WTC11 (cell line): Measurements from ENCODE around the gene FER. TPM values are rescaled to one million over a fixed set of nuclear protein-coding genes. Genes with fewer than 3 reads are reported as not detected.
A peak's percentile ranks its signal among the peaks of the same experiment; 100 is the strongest.

Experiments
- ATAC-seq: fragments of 200-7000 bp; cut with Tn5 transposase; 2 replicates; pipeline ENCODE4 v1.10.0; 2021; ENCODE audit warnings: mild to moderate bottlenecking, moderate library complexity
- CTCF ChIA-PET: fragments of 300-600 bp; sonication (Branson Sonifier 250); formaldehyde crosslinking; loops from one replicate; lab custom pipeline; 2021; ENCODE audit warnings: antibody characterized with exemption; lab: Charles Lee
- POLR2A ChIA-PET: fragments of 350-600 bp; sonication (Branson Sonifier 250); formaldehyde crosslinking; loops from one replicate; lab custom pipeline; 2021; ENCODE audit warnings: antibody characterized with exemption; lab: Charles Lee
- DNase-seq: peaks from one replicate; pipeline ENCODE4 v3.0.0; 2021; ENCODE audit warnings: low spot score
- H3K27ac Mint-ChIP-seq: 2 replicates; pipeline ENCODE4 v1.8.0; 2021; ENCODE audit warnings: mixed read lengths
- H3K27me3 Mint-ChIP-seq: 2 replicates; pipeline ENCODE4 v1.8.0; 2021; ENCODE audit warnings: low read depth, mild to moderate bottlenecking, moderate library complexity, mixed read lengths
- H3K36me3 Mint-ChIP-seq: 2 replicates; pipeline ENCODE4 v1.8.0; 2021; ENCODE audit warnings: mixed read lengths
- H3K4me1 Mint-ChIP-seq: 2 replicates; pipeline ENCODE4 v1.8.0; 2022; ENCODE audit warnings: mixed read lengths
- H3K4me3 Mint-ChIP-seq: 2 replicates; pipeline ENCODE4 v1.8.0; 2021; ENCODE audit warnings: mild to moderate bottlenecking, moderate library complexity, mixed read lengths
- H3K9me3 Mint-ChIP-seq: 2 replicates; pipeline ENCODE4 v1.8.0; 2021; ENCODE audit warnings: mixed read lengths
- AFF4 ChIP-seq: sonication (generic); formaldehyde crosslinking; IDR thresholded peaks from 2 replicates; pipeline ENCODE4 v1.8.1; 2023; ENCODE audit warnings: mild to moderate bottlenecking, missing genetic modification reagents, borderline replicate concordance
- ATF2 ChIP-seq: sonication (generic); formaldehyde crosslinking; IDR thresholded peaks from 2 replicates; pipeline ENCODE4 v1.8.1; 2022; ENCODE audit warnings: low read depth, missing genetic modification reagents, borderline replicate concordance
- ATF3 ChIP-seq: sonication (generic); formaldehyde crosslinking; conservative IDR thresholded peaks from 2 replicates; pipeline ENCODE4 v1.8.1; 2022; ENCODE audit warnings: mild to moderate bottlenecking, missing genetic modification reagents
- CREM ChIP-seq: sonication (generic); formaldehyde crosslinking; IDR thresholded peaks from 2 replicates; pipeline ENCODE4 v1.8.1; 2022; ENCODE audit warnings: mild to moderate bottlenecking, missing genetic modification reagents, moderate library complexity
- E2F4 ChIP-seq: sonication (generic); formaldehyde crosslinking; IDR thresholded peaks from 2 replicates; pipeline ENCODE4 v1.8.1; 2022; ENCODE audit warnings: low read depth, mild to moderate bottlenecking, moderate library complexity, missing genetic modification reagents, borderline replicate concordance
- ERG ChIP-seq: fragments of 250-450 bp; sonication (Bioruptor Pico); IDR thresholded peaks from 2 replicates; pipeline ENCODE4 v1.8.0; 2021; ENCODE audit warnings: mild to moderate bottlenecking
- FOXK1 ChIP-seq: sonication (generic); formaldehyde crosslinking; IDR thresholded peaks from 2 replicates; pipeline ENCODE4 v1.8.0; 2022; ENCODE audit warnings: mild to moderate bottlenecking, moderate library complexity, missing genetic modification reagents
- FOXP4 ChIP-seq: sonication (generic); formaldehyde crosslinking; IDR thresholded peaks from 2 replicates; pipeline ENCODE4 v1.8.0; 2022; ENCODE audit warnings: mild to moderate bottlenecking, missing genetic modification reagents
- GTF2I ChIP-seq: fragments of 250-450 bp; sonication (Bioruptor Pico); conservative IDR thresholded peaks from 2 replicates; pipeline ENCODE4 v1.4.0; 2021; ENCODE audit warnings: mild to moderate bottlenecking
- IRF1 ChIP-seq: sonication (generic); formaldehyde crosslinking; IDR thresholded peaks from 2 replicates; pipeline ENCODE4 v1.8.0; 2023; ENCODE audit warnings: missing genetic modification reagents
- MLX ChIP-seq: sonication (generic); formaldehyde crosslinking; IDR thresholded peaks from 2 replicates; pipeline ENCODE4 v1.8.1; 2023; ENCODE audit warnings: mild to moderate bottlenecking, missing genetic modification reagents, moderate library complexity
- PRRX2 ChIP-seq: fragments of 250-450 bp; sonication (Bioruptor Pico); IDR thresholded peaks from 2 replicates; pipeline ENCODE4 v1.8.0; 2021; ENCODE audit warnings: mild to moderate bottlenecking
- SMAD4 ChIP-seq: sonication (generic); formaldehyde crosslinking; IDR thresholded peaks from 2 replicates; pipeline ENCODE4 v1.8.0; 2022; ENCODE audit warnings: mild to moderate bottlenecking, missing genetic modification reagents
- TEAD1 ChIP-seq: sonication (generic); formaldehyde crosslinking; IDR thresholded peaks from 2 replicates; pipeline ENCODE4 v1.8.0; 2022; ENCODE audit warnings: mild to moderate bottlenecking, missing genetic modification reagents
- TP53 ChIP-seq: sonication (generic); formaldehyde crosslinking; IDR thresholded peaks from 2 replicates; pipeline ENCODE4 v1.8.1; 2023; ENCODE audit warnings: mild to moderate bottlenecking, missing genetic modification reagents
- ZBTB43 ChIP-seq: sonication (generic); formaldehyde crosslinking; IDR thresholded peaks from 2 replicates; pipeline ENCODE4 v1.8.1; 2023; ENCODE audit warnings: mild to moderate bottlenecking, missing genetic modification reagents
- ZMAT4 ChIP-seq: fragments of 250-450 bp; sonication (Bioruptor Pico); IDR thresholded peaks from 2 replicates; pipeline ENCODE4 v1.9.0; 2021; ENCODE audit warnings: mild to moderate bottlenecking
- ZNF219 ChIP-seq: sonication (generic); formaldehyde crosslinking; IDR thresholded peaks from 2 replicates; pipeline ENCODE4 v1.8.0; 2023; ENCODE audit warnings: missing genetic modification reagents, mild to moderate bottlenecking, borderline replicate concordance
- total RNA-seq: library from RNA; stranded (reverse); gene quantifications from 3 replicates; pipeline ENCODE4 v1.2.3, GENCODE V29; 2021

FER gene
- total RNA-seq, 1 experiment from 2014 or later = 13.8 TPM

- no peaks in the 10 kb centered on the region for H3K36me3 Mint-ChIP-seq
- ATAC-seq (peak; percentile 22), DNase-seq (no peak)
- H3K4me3 Mint-ChIP-seq = peak overlapping the region; percentile 26; the same call in 1 of the 2 replicates
- no peaks in the 10 kb centered on the region for H3K9me3 Mint-ChIP-seq
- TF ChIP-seq ATF3 (CRISPR knock-in tag) = no peak
- no peak for TF ChIP-seq CREM
- no peak for TF ChIP-seq ZMAT4
- no peak for TF ChIP-seq TEAD1 (CRISPR knock-in tag)
- no peak for TF ChIP-seq AFF4 (CRISPR knock-in tag)
- no peak for TF ChIP-seq SMAD4 (CRISPR knock-in tag)
- TF ChIP-seq GTF2I (CRISPR knock-in tag) = no peak
- TF ChIP-seq PRRX2 (CRISPR knock-in tag) = no peak
- POLR2A ChIA-PET = no interaction called here
- no peak overlapping the region for H3K27ac Mint-ChIP-seq
- CTCF ChIA-PET = no interaction called here
- H3K27me3 Mint-ChIP-seq = no peaks in the 10 kb centered on the region
- peaks cover 62% of the 10 kb centered on the region for H3K4me1 Mint-ChIP-seq
Measured at GRCh38 chr5:109195667-109196066, 448.0 kb downstream of the FER start.

GRCh38 chr5:109196087-109196822 lies 448.6 kb downstream of the FER start:
- ChIA-PET POLR2A (no interaction called here), CTCF (interaction anchor here (0.7 kb wide), 1 partner anchor 272 kb away, joined by 3 read pairs; no protein-coding TSS in a partner anchor)
- Mint-ChIP-seq H3K27me3 (no peaks in the 10 kb centered on the region), H3K9me3 (peaks cover 3% of the 10 kb centered on the region; the same call in 1 of the 2 replicates), H3K27ac (no peak overlapping the region), H3K36me3 (no peaks in the 10 kb centered on the region), H3K4me1 (peaks cover 60% of the 10 kb centered on the region), H3K4me3 (peak overlapping the region; percentile 26; the same call in 1 of the 2 replicates)
- DNase-seq = no peak
- ATAC-seq = no peak
- TF ChIP-seq GTF2I (CRISPR knock-in tag) = no peak
- no peak for TF ChIP-seq FOXK1 (CRISPR knock-in tag)
- no peak for TF ChIP-seq ZBTB43
- TF ChIP-seq ZNF219 (CRISPR knock-in tag) = no peak
- TF ChIP-seq FOXP4 (CRISPR knock-in tag) = no peak
- TF ChIP-seq ERG (CRISPR knock-in tag) = no peak
- no peak for TF ChIP-seq E2F4
- TF ChIP-seq TP53 = no peak
- TF ChIP-seq MLX (CRISPR knock-in tag) = no peak
- no peak for TF ChIP-seq IRF1
- TF ChIP-seq ATF2 = no peak
